Measurements from ENCODE around the gene COL18A1. TPM values are rescaled to one million over a fixed set of nuclear protein-coding genes. Genes with fewer than 3 reads are reported as not detected.
A peak's percentile ranks its signal among the peaks of the same experiment; 100 is the strongest.

The COL18A1 gene
- total and polyA plus RNA-seq, 2 of the 8 experiments (the other 6 are each of a cell fraction or from before 2014, with no cell fraction given), result 145 to 201 TPM

- Histone ChIP-seq H2BK15ac (ENCODE audit: low read length) (no peak overlapping the region), H3K9ac (replicated peaks in 1 of 4; ENCODE audit: extremely low read depth in 1 of 4, low read depth in 3 of 4, low read length in 3 of 4) (no peak overlapping the region), H2BK120ac (replicated peaks; ENCODE audit: low read depth, low read length) (no peak overlapping the region), H4K20me1 (replicated peaks in 1 of 2; ENCODE audit: control insufficient read depth in 1 of 2, insufficient read depth in 2 of 2, low read length in 2 of 2) (peaks cover 19 to 25% of the 10 kb centered on the region in 2 experiments), H4K5ac (ENCODE audit: insufficient read length, low read depth, low read length) (no peak overlapping the region), H2AFZ (ENCODE audit: low read length) (no peak overlapping the region), H3K9me3 (ENCODE audit: insufficient read depth in 2 of 2, low read depth in 1 of 2, low read length in 1 of 2) (peaks cover 3 to 4% of the 10 kb centered on the region in 2 experiments; a peak in 2 of 4 replicates), H4K91ac (replicated peaks; ENCODE audit: insufficient read length, low read length) (no peak overlapping the region), H2AK5ac (ENCODE audit: low read depth, low read length) (no peak overlapping the region), H3K79me1 (ENCODE audit: low read depth, low read length) (peaks cover 14% of the 10 kb centered on the region), H3K56ac (replicated peaks; ENCODE audit: insufficient read length, low read depth, low read length) (no peak overlapping the region), H3K23me2 (ENCODE audit: low read depth, low read length) (peaks cover 10% of the 10 kb centered on the region), H3K14ac (ENCODE audit: insufficient read length) (no peak overlapping the region), H3K4me1 (replicated peaks in 1 of 4; ENCODE audit: control insufficient read depth in 3 of 4, insufficient read depth in 4 of 4, low read length in 3 of 4) (no peaks in the 10 kb centered on the region; a peak in 1 of 7 replicates), H3K4ac (replicated peaks; ENCODE audit: insufficient read length, low read depth, low read length) (no peak overlapping the region), H3K23ac (ENCODE audit: insufficient read length) (no peak overlapping the region), H3K27me3 (replicated peaks in 1 of 4; ENCODE audit: control insufficient read depth in 3 of 4, extremely low read depth in 1 of 4, insufficient read depth in 3 of 4, low read length in 3 of 4) (no peaks in the 10 kb centered on the region), H4K8ac (ENCODE audit: extremely low read depth, insufficient read depth, low read length) (peak overlapping the region; percentile 57; the same call in 1 of the 2 replicates), H3K4me3 (ENCODE audit: extremely low read depth in 1 of 4, insufficient read depth in 2 of 4, low read depth in 3 of 4, low read length in 4 of 4) (no peak overlapping the region), H2BK12ac (ENCODE audit: low read depth, low read length) (no peak overlapping the region), H3K79me2 (ENCODE audit: control insufficient read depth in 1 of 2, insufficient read depth in 2 of 2, low read length in 2 of 2) (peaks cover 0 to 20% of the 10 kb centered on the region in 2 experiments; a peak in 1 of 4 replicates), H3K4me2 (ENCODE audit: insufficient read depth in 1 of 2, low read depth in 2 of 2, low read length in 2 of 2) (no peak overlapping the region), H2BK5ac (ENCODE audit: low read depth, low read length) (no peak overlapping the region), H3K27ac (ENCODE audit: low read depth, low read length) (no peak overlapping the region), H2BK20ac (ENCODE audit: low read length) (no peak overlapping the region), H3K18ac (ENCODE audit: extremely low read depth, low read length) (no peak overlapping the region), H3K36me3 (ENCODE audit: control insufficient read depth in 2 of 4, insufficient read depth in 4 of 4, low read length in 3 of 4) (peaks cover 7 to 58% (median 35%) of the 10 kb centered on the region in 4 experiments)
- FAIRE-seq, result no peak
- TF ChIP-seq POU5F1 (IDR thresholded peaks at IDR 0.05; ENCODE audit: low read depth, low read length), result no peak
- 93% methylated on average over 16 of the region's 43 CpGs; no CpG with 5 or more reads in 1 of the 2 experiments for WGBS, 2 experiments (ENCODE audit: extremely low coverage in 1 of 2, insufficient coverage in 1 of 2, insufficient read length in 1 of 2, insufficient replicate concordance in 2 of 2, low coverage in 1 of 2, low lambda C conversion rate in 2 of 2, missing lambda C conversion rate in 1 of 2)
- CTCF ChIA-PET (ENCODE audit: partially characterized antibody), result interaction anchor here (0.7 to 1.2 kb wide), 7 partner anchors 9 to 337 kb away, joined by 3 to 4 read pairs (median 3); no protein-coding TSS in a partner anchor
- DNase-seq (ENCODE audit: low read depth in 1 of 2, low spot score in 2 of 2), result no peak
- POLR2A ChIA-PET (ENCODE audit: partially characterized antibody), result interaction anchor here (0.6 to 1.0 kb wide), 2 partner anchors 11 to 17 kb away, joined by 3 to 4 read pairs; no protein-coding TSS in a partner anchor
These were observed 70.2 kb downstream of the COL18A1 start for GRCh38 chr21:45475004-45475685.

All from H1 (cell line).